ENCODE measurements around the gene SPRED3.
"Not testable (repeated sequence)": the region's sequence is repeated elsewhere in the genome, so short reads cannot be mapped to it uniquely, and the experiment has no call there.

The SPRED3 gene

GRCh38 chr19:38411898-38412297 lies 23.4 kb downstream of the SPRED3 start:
- DNase-seq; intact Hi-C loops (cut with DNase I): not testable (repeated sequence)

GRCh38 chr19:38412491-38412890 lies 24.0 kb downstream of the SPRED3 start:
- intact Hi-C loops (cut with DNase I), result no loop called here
- DNase-seq, result peak in 1 of 10 donors; percentile 37

GRCh38 chr19:38412961-38413360 lies 24.5 kb downstream of the SPRED3 start:
- peak in 1 of 10 donors; percentile 30 for DNase-seq
- intact Hi-C loops (cut with DNase I), result no loop called here

- intact Hi-C loops (cut with DNase I), result no loop called here
- peak in 1 of 10 donors; percentile 0 for DNase-seq
Measured at GRCh38 chr19:38413416-38413815, 24.9 kb downstream of the SPRED3 start.

- intact Hi-C loops (cut with DNase I), result no loop called here
- no peak for DNase-seq
Measured at GRCh38 chr19:38417146-38417543, 28.6 kb downstream of the SPRED3 start.

GRCh38 chr19:38417544-38418506 lies 29.3 kb downstream of the SPRED3 start:
- intact Hi-C loops (cut with DNase I), result no loop called here
- peak in 2 of 10 donors; percentile 12 to 22 for DNase-seq

- no peak for DNase-seq
- intact Hi-C loops (cut with DNase I), result no loop called here
Measured at GRCh38 chr19:38420935-38421334, 32.4 kb downstream of the SPRED3 start.

GRCh38 chr19:38421856-38422255 lies 33.4 kb downstream of the SPRED3 start:
- intact Hi-C loops (cut with DNase I), result no loop called here

GRCh38 chr19:38422438-38422837 lies 33.9 kb downstream of the SPRED3 start:
- intact Hi-C loops (cut with DNase I), result no loop called here
- no peak for DNase-seq

More at GRCh38 chr19:38421856-38422255, 33.4 kb downstream of the SPRED3 start:
- DNase-seq, result no peak

- intact Hi-C loops (cut with DNase I), result no loop called here
- no peak for DNase-seq
Measured at GRCh38 chr19:38424272-38424671, 35.8 kb downstream of the SPRED3 start.

- DNase-seq, result no peak
- intact Hi-C loops (cut with DNase I), result no loop called here
Measured at GRCh38 chr19:38425222-38425809, 36.8 kb downstream of the SPRED3 start.

- intact Hi-C loops (cut with DNase I), result no loop called here
- DNase-seq, result peak in 1 of 10 donors; percentile 70
Measured at GRCh38 chr19:38425810-38426466, 37.4 kb downstream of the SPRED3 start, which contains the start of gene RASGRP4. RASGRP4 (minus strand) TSS chr19:38426219; CDS start chr19:38426091, 128 bp downstream.

GRCh38 chr19:38427035-38427677 lies 38.7 kb downstream of the SPRED3 start:
- DNase-seq; intact Hi-C loops (cut with DNase I): not testable (repeated sequence)

GRCh38 chr19:38429055-38429810 lies 40.7 kb downstream of the SPRED3 start:
- DNase-seq, result no peak
- intact Hi-C loops (cut with DNase I), result no loop called here

- intact Hi-C loops (cut with DNase I), result no loop called here
- DNase-seq, result no peak
Measured at GRCh38 chr19:38429811-38430156, 41.3 kb downstream of the SPRED3 start.

- DNase-seq, result no peak
- intact Hi-C loops (cut with DNase I), result no loop called here
Measured at GRCh38 chr19:38430931-38431330, 42.4 kb downstream of the SPRED3 start.

- peak; percentile 30 to 95 (median 61) for DNase-seq
Measured at GRCh38 chr19:38433268-38433733, 44.8 kb downstream of the SPRED3 start, which contains the start of gene RYR1. RYR1 (plus strand) TSS chr19:38433691; CDS start chr19:38433830, 139 bp downstream.

GRCh38 chr19:38434549-38435051 lies 46.1 kb downstream of the SPRED3 start:
- peak in 4 of 10 donors; percentile 12 to 80 (median 24) for DNase-seq
- intact Hi-C loops (cut with DNase I), result no loop called here

More at GRCh38 chr19:38433268-38433733, 44.8 kb downstream of the SPRED3 start, which contains the start of gene RYR1:
- intact Hi-C loops (cut with DNase I), result no loop called here

- no peak for DNase-seq
- intact Hi-C loops (cut with DNase I), result no loop called here
Measured at GRCh38 chr19:38437295-38437694, 48.8 kb downstream of the SPRED3 start.

Measured in posterior cingulate gyrus (tissue), 11 donors.